ENCODE measurements around the gene EIF4E1B. TPM values are rescaled to one million over a fixed set of nuclear protein-coding genes. Genes with fewer than 3 reads are reported as not detected.

EIF4E1B gene
- total RNA-seq, 2 donors from 2014 or later, result not detected

- no peaks in the 10 kb centered on the region for H3K9me3 ChIP-seq (ENCODE audit: control insufficient read depth, low read length, poor library complexity, severe bottlenecking)
- DNase-seq, result no peak
- H3K27me3 Mint-ChIP-seq, result peaks cover 28% of the 10 kb centered on the region
- peak overlapping the region; percentile 86 for H3K4me3 Mint-ChIP-seq
- H3K36me3 Mint-ChIP-seq (ENCODE audit: low read depth), result peaks cover 2% of the 10 kb centered on the region
- ATAC-seq, result no peak
- H3K27ac Mint-ChIP-seq, result no peak overlapping the region
- peaks cover 9% of the 10 kb centered on the region for H3K4me1 Mint-ChIP-seq
Measured at GRCh38 chr5:176610435-176610773, 20.1 kb upstream of the EIF4E1B start.

- H3K36me3 Mint-ChIP-seq (ENCODE audit: low read depth), result peaks cover 4% of the 10 kb centered on the region
- DNase-seq (peak in 2 of 3 donors; percentile 25 to 44), ATAC-seq (no peak)
- peaks cover 9% of the 10 kb centered on the region for H3K4me1 Mint-ChIP-seq
- peaks cover 38% of the 10 kb centered on the region for H3K27me3 Mint-ChIP-seq
- no peaks in the 10 kb centered on the region for H3K9me3 ChIP-seq (ENCODE audit: control insufficient read depth, low read length, poor library complexity, severe bottlenecking)
- no peak overlapping the region for H3K4me3 Mint-ChIP-seq
- no peak overlapping the region for H3K27ac Mint-ChIP-seq
Measured at GRCh38 chr5:176611435-176611834, 19.0 kb upstream of the EIF4E1B start.

DNA sequence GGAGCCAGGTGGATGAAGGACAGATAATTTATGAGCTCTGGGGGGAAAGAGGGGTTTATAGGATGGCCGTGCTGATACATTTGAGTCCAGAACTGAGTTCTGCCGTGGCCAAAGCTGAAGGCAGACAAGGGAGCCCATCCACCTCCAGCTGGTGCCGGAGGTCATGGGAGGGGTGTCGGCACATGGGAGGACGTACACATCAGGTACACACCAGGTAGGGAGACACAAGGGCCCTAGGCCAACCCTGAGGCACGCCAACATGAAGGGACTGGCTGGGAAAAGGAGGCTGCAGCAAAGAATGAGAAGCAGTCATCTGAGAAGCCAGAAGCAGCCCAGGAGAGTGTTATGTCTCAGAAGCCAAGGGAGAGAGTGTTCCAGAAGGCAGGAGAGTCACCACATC, 18.5 kb upstream of the EIF4E1B start:
- Mint-ChIP-seq H3K4me3 (no peak overlapping the region), H3K36me3 (ENCODE audit: low read depth) (peaks cover 4% of the 10 kb centered on the region), H3K27ac (no peak overlapping the region), H3K4me1 (peaks cover 9% of the 10 kb centered on the region), H3K27me3 (peaks cover 44% of the 10 kb centered on the region)
- no peak for DNase-seq
- no peak for ATAC-seq
- H3K9me3 ChIP-seq (ENCODE audit: control insufficient read depth, low read length, poor library complexity, severe bottlenecking), result no peaks in the 10 kb centered on the region

- peaks cover 9% of the 10 kb centered on the region for H3K4me1 Mint-ChIP-seq
- peaks cover 6% of the 10 kb centered on the region for H3K36me3 Mint-ChIP-seq (ENCODE audit: low read depth)
- H3K27ac Mint-ChIP-seq, result no peak overlapping the region
- H3K4me3 Mint-ChIP-seq, result no peak overlapping the region
- DNase-seq, result no peak
- no peak for ATAC-seq
- no peaks in the 10 kb centered on the region for H3K9me3 ChIP-seq (ENCODE audit: control insufficient read depth, low read length, poor library complexity, severe bottlenecking)
- peaks cover 52% of the 10 kb centered on the region for H3K27me3 Mint-ChIP-seq
Measured at GRCh38 chr5:176612855-176613254, 17.6 kb upstream of the EIF4E1B start.

GRCh38 chr5:176614805-176615478, 15.5 kb upstream of the EIF4E1B start:
- no peak overlapping the region for H3K4me3 Mint-ChIP-seq
- H3K27ac Mint-ChIP-seq, result no peak overlapping the region
- peaks cover 2% of the 10 kb centered on the region for H3K4me1 Mint-ChIP-seq
- no peak for ATAC-seq
- H3K9me3 ChIP-seq (ENCODE audit: control insufficient read depth, low read length, poor library complexity, severe bottlenecking), result no peaks in the 10 kb centered on the region
- peaks cover 64% of the 10 kb centered on the region for H3K27me3 Mint-ChIP-seq
- H3K36me3 Mint-ChIP-seq (ENCODE audit: low read depth), result peaks cover 4% of the 10 kb centered on the region
- DNase-seq, result no peak

DNA sequence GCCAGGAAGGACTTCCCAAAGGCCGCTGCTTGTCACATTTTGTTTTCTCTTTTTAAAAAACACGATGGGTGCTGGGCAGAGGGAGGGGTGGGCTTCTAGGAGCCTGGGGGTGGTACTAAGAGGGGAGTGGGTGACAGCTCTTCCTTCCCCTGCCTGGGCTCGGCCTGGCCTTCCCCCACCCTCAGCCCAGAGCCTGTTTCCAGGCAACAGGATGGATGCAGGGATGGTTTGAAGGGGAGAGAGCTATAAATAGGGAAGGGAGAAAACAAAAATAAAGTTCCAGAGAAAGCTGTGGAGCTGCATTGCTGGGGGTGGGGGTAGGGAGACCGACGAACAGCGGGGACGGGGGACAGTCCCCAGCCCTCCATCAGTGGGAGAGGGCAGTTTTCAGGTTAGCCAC, 14.0 kb upstream of the EIF4E1B start:
- Mint-ChIP-seq H3K27me3 (peaks cover 72% of the 10 kb centered on the region), H3K27ac (no peak overlapping the region), H3K4me3 (no peak overlapping the region), H3K4me1 (peaks cover 8% of the 10 kb centered on the region), H3K36me3 (ENCODE audit: low read depth) (peaks cover 7% of the 10 kb centered on the region)
- ATAC-seq (no peak), DNase-seq (no peak)
- no peaks in the 10 kb centered on the region for H3K9me3 ChIP-seq (ENCODE audit: control insufficient read depth, low read length, poor library complexity, severe bottlenecking)

- no peak overlapping the region for H3K27ac Mint-ChIP-seq
- peaks cover 66% of the 10 kb centered on the region for H3K27me3 Mint-ChIP-seq
- peaks cover 7% of the 10 kb centered on the region for H3K36me3 Mint-ChIP-seq (ENCODE audit: low read depth)
- peaks cover 8% of the 10 kb centered on the region for H3K4me1 Mint-ChIP-seq
- H3K9me3 ChIP-seq (ENCODE audit: control insufficient read depth, low read length, poor library complexity, severe bottlenecking), result no peaks in the 10 kb centered on the region
- H3K4me3 Mint-ChIP-seq, result peak overlapping the region; percentile 36
- no peak for DNase-seq
- no peak for ATAC-seq
Measured at GRCh38 chr5:176618783-176619182, 11.7 kb upstream of the EIF4E1B start.

DNA sequence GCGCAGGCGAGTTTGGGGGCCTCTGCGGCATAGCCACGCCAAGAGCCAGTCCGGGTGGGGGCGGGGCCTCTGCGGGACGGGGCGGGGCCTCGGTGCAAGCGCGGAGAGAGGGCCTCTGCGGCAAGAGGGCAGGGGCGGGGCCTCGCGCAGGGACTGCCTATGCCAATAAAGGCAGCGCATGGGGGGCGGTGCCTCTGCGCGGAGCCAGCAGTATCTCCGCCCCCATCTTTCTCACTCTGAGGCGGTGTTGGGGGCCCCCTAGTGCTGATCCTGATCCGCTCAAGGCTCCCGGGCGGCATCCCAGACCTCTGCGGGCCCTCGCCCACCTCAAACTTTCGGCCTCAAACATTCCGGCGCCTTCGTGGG, 11.3 kb upstream of the EIF4E1B start:
- no peaks in the 10 kb centered on the region for H3K9me3 ChIP-seq (ENCODE audit: control insufficient read depth, low read length, poor library complexity, severe bottlenecking)
- Mint-ChIP-seq H3K27ac (no peak overlapping the region), H3K4me3 (no peak overlapping the region), H3K4me1 (peaks cover 8% of the 10 kb centered on the region), H3K36me3 (ENCODE audit: low read depth) (peaks cover 7% of the 10 kb centered on the region), H3K27me3 (peaks cover 66% of the 10 kb centered on the region)
- ATAC-seq, result peak; percentile 98
- DNase-seq, result peak; percentile 48 to 65 (median 57)

- Mint-ChIP-seq H3K36me3 (ENCODE audit: low read depth) (peaks cover 7% of the 10 kb centered on the region), H3K27me3 (peaks cover 64% of the 10 kb centered on the region), H3K4me3 (peak overlapping the region; percentile 77), H3K4me1 (peaks cover 8% of the 10 kb centered on the region), H3K27ac (no peak overlapping the region)
- DNase-seq (no peak), ATAC-seq (no peak)
- H3K9me3 ChIP-seq (ENCODE audit: control insufficient read depth, low read length, poor library complexity, severe bottlenecking), result no peaks in the 10 kb centered on the region
Measured at GRCh38 chr5:176619569-176620332, 10.7 kb upstream of the EIF4E1B start.

GRCh38 chr5:176620333-176620981, 10.0 kb upstream of the EIF4E1B start:
- H3K4me3 Mint-ChIP-seq, result peak overlapping the region; percentile 77
- H3K9me3 ChIP-seq (ENCODE audit: control insufficient read depth, low read length, poor library complexity, severe bottlenecking), result no peaks in the 10 kb centered on the region
- DNase-seq (no peak), ATAC-seq (no peak)
- peaks cover 8% of the 10 kb centered on the region for H3K4me1 Mint-ChIP-seq
- H3K27ac Mint-ChIP-seq, result no peak overlapping the region
- H3K27me3 Mint-ChIP-seq, result peaks cover 58% of the 10 kb centered on the region
- H3K36me3 Mint-ChIP-seq (ENCODE audit: low read depth), result peaks cover 7% of the 10 kb centered on the region

- H3K27ac Mint-ChIP-seq, result no peak overlapping the region
- DNase-seq (no peak), ATAC-seq (no peak)
- H3K4me1 Mint-ChIP-seq, result peaks cover 8% of the 10 kb centered on the region
- peaks cover 8% of the 10 kb centered on the region for H3K36me3 Mint-ChIP-seq (ENCODE audit: low read depth)
- H3K9me3 ChIP-seq (ENCODE audit: control insufficient read depth, low read length, poor library complexity, severe bottlenecking), result no peaks in the 10 kb centered on the region
- peaks cover 55% of the 10 kb centered on the region for H3K27me3 Mint-ChIP-seq
- no peak overlapping the region for H3K4me3 Mint-ChIP-seq
Measured at GRCh38 chr5:176621661-176622079, 8.8 kb upstream of the EIF4E1B start.

DNA sequence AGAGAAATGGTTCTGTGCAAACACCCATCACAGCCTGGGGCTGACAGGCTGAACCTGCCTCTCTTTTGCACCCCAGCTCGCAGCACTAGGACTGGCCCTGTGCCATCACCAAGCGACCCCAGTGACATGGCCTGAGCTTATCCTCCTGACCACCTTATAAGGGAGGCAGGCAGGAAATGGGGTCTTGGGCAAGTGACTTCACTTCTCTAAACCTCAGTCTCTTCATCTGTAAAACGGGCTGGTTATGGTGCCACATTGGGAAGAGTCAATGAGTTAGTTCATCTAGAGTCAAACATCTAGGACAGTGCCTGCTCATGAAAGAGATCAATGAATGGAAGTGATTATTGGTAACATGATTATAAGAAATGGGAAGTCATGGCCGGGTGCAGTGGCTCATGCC, 6.3 kb upstream of the EIF4E1B start:
- no peaks in the 10 kb centered on the region for H3K9me3 ChIP-seq (ENCODE audit: control insufficient read depth, low read length, poor library complexity, severe bottlenecking)
- peaks cover 9% of the 10 kb centered on the region for H3K36me3 Mint-ChIP-seq (ENCODE audit: low read depth)
- H3K4me1 Mint-ChIP-seq, result peaks cover 6% of the 10 kb centered on the region
- ATAC-seq (no peak), DNase-seq (no peak)
- H3K27me3 Mint-ChIP-seq, result peaks cover 56% of the 10 kb centered on the region
- no peak overlapping the region for H3K27ac Mint-ChIP-seq
- no peak overlapping the region for H3K4me3 Mint-ChIP-seq

DNA sequence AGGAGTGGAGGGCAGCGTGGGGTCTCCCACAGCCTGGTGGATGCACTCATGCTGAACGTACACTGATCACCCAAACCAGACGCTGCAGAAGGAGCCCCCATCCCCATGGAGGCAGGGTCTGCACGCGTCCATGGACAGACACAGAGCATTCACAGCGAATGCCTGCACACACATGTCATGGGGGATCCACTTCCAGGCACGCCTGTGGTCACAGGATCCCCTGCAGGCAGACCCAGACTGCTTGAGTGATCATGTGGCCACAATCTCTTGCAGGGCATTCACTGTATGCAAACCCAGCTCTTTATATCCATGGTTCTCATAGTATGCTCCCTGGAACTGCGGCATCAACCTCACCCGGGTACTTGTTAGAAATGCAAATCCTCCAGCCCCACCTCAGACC, 5.5 kb upstream of the EIF4E1B start:
- Mint-ChIP-seq H3K4me3 (no peak overlapping the region), H3K36me3 (ENCODE audit: low read depth) (peaks cover 9% of the 10 kb centered on the region), H3K4me1 (peaks cover 6% of the 10 kb centered on the region), H3K27me3 (peaks cover 51% of the 10 kb centered on the region), H3K27ac (no peak overlapping the region)
- DNase-seq (no peak), ATAC-seq (no peak)
- no peaks in the 10 kb centered on the region for H3K9me3 ChIP-seq (ENCODE audit: control insufficient read depth, low read length, poor library complexity, severe bottlenecking)
